Upper lobe of left lung (tissue), 6 donors: ENCODE measurements around the gene KRTAP17-1. TPM values are rescaled to one million over a fixed set of nuclear protein-coding genes. Genes with fewer than 3 reads are reported as not detected.
A peak's percentile ranks its signal among the peaks of the same experiment; 100 is the strongest.

Experiments used
- ATAC-seq, 2 donors: fragments of 200-7000 bp; cut with Tn5 transposase; one replicate each; pipeline ENCODE4 v1.9.1; 2022; ENCODE audit warnings: mild to moderate bottlenecking in 2 of 2, moderate library complexity in 2 of 2; ENCODE audit not compliant: low FRiP score in 2 of 2
- DNase-seq, 2 donors: peaks; one replicate each; pipeline ENCODE4 v3.0.0-alpha.2; 2019 to 2020
- H3K27ac ChIP-seq, 4 donors: fragments of 200-600 bp; sonication (generic); one replicate each; pipeline ENCODE4 v1.5.1; 2016 to 2019
- H3K27me3 ChIP-seq, 4 donors: fragments of 200-600 bp; sonication (generic); one replicate each; pipeline ENCODE4 v1.5.1; 2017 to 2019
- H3K36me3 ChIP-seq, 4 donors: fragments of 200-600 bp; sonication (generic); one replicate each; pipeline ENCODE4 v1.5.1; 2016 to 2019
- H3K4me1 ChIP-seq, 4 donors: fragments of 200-600 bp; sonication (generic); one replicate each; pipeline ENCODE4 v1.5.1; 2018 to 2019
- H3K4me3 ChIP-seq, 4 donors: fragments of 200-600 bp; sonication (generic); one replicate each; pipeline ENCODE4 v1.5.1; 2017 to 2019; ENCODE audit warnings: mild to moderate bottlenecking in 2 of 4, moderate library complexity in 1 of 4
- H3K9me3 ChIP-seq, 4 donors: fragments of 200-600 bp; sonication (generic); one replicate each; pipeline ENCODE4 v1.5.1; 2018 to 2019
- CTCF ChIP-seq, 6 experiments: fragments of 450-650 bp in 4 of 6; fragments of 200-600 bp in 2 of 6; sonication (generic) in 2 of 6; IDR thresholded peaks; one replicate each; pipeline ENCODE4 v1.5.1; 2016 to 2019; ENCODE audit warnings: antibody characterized with exemption in 6 of 6
- EP300 ChIP-seq, 4 donors: sonication (generic); formaldehyde crosslinking; IDR thresholded peaks; one replicate each; pipeline ENCODE4 v1.5.1; 2017; ENCODE audit warnings: antibody characterized with exemption in 4 of 4, control low read depth in 2 of 4
- POLR2A ChIP-seq, 4 donors: fragments of 450-650 bp; IDR thresholded peaks; one replicate each; pipeline ENCODE4 v1.5.1; 2016 to 2017; ENCODE audit warnings: antibody characterized with exemption in 4 of 4, mild to moderate bottlenecking in 2 of 4
- POLR2AphosphoS5 ChIP-seq, 2 donors: sonication (generic); formaldehyde crosslinking; IDR thresholded peaks; one replicate each; pipeline ENCODE4 v1.5.1; 2017; ENCODE audit warnings: antibody characterized with exemption in 2 of 2
- WGBS, 2 donors: methylation state at CpG; one replicate each; pipeline ENCODE4 v1.1.5; 2017 to 2018; 5-methylcytosine and 5-hydroxymethylcytosine counted together
- total RNA-seq, 6 donors: library from RNA; depleted of rRNA in 4 of 6; stranded (reverse); fragments of >200 nt in 4 of 6; gene quantifications; one replicate each; pipeline versions ENCODE4 v1.1.0 to v1.2.1, GENCODE V29; 2016 to 2021
- donor health status: DM: no; HTN: no; CAD: no; lungs with moderate emphysema.
- donor health status: DM: no; HTN: yes; CAD: no; lungs with severe emphysema.

Gene KRTAP17-1
- total RNA-seq, 6 donors from 2014 or later, result not detected

GRCh38 chr17:41315814-41316445, 420 bp upstream of the KRTAP17-1 start:
- Histone ChIP-seq H3K9me3 (peaks cover 0 to 8% (median 0%) of the 10 kb centered on the region in 4 donors), H3K4me1 (no peaks in the 10 kb centered on the region), H3K27ac (no peak overlapping the region), H3K4me3 (no peak overlapping the region), H3K27me3 (no peaks in the 10 kb centered on the region), H3K36me3 (no peaks in the 10 kb centered on the region)
- ATAC-seq, result no peak
- DNase-seq, result no peak
- 77 to 87% methylated on average over 17 of the region's 17 CpGs for WGBS, 2 donors
- no peak for TF ChIP-seq CTCF (IDR thresholded peaks at IDR 0.05)
- no peak for TF ChIP-seq POLR2A (IDR thresholded peaks at IDR 0.05)
- no peak for TF ChIP-seq POLR2AphosphoS5 (IDR thresholded peaks at IDR 0.05)
- no peak for TF ChIP-seq EP300 (IDR thresholded peaks at IDR 0.05)

- Histone ChIP-seq H3K27ac (no peak overlapping the region), H3K4me3 (no peak overlapping the region), H3K27me3 (no peaks in the 10 kb centered on the region), H3K4me1 (peaks cover 0 to 13% (median 2%) of the 10 kb centered on the region in 4 donors), H3K36me3 (no peaks in the 10 kb centered on the region), H3K9me3 (no peaks in the 10 kb centered on the region)
- no peak for ATAC-seq
- TF ChIP-seq POLR2A (IDR thresholded peaks at IDR 0.05) (no peak), CTCF (IDR thresholded peaks at IDR 0.05) (no peak), POLR2AphosphoS5 (IDR thresholded peaks at IDR 0.05) (no peak), EP300 (IDR thresholded peaks at IDR 0.05) (no peak)
- WGBS, 2 donors, result 44 to 64% methylated on average over 1 of the region's 1 CpG
- DNase-seq, result no peak
Measured at GRCh38 chr17:41311111-41311510, 4.4 kb downstream of the KRTAP17-1 start.

- ATAC-seq, result peak in 1 of 2 donors; percentile 32
Measured at GRCh38 chr17:41308918-41309359, 6.6 kb downstream of the KRTAP17-1 start, which contains the start of gene KRTAP16-1. Gene KRTAP16-1, minus strand, starts transcription at chr17:41309309. Its CDS starts 56 bp downstream, at chr17:41309253.

GRCh38 chr17:41308251-41308917, 7.1 kb downstream of the KRTAP17-1 start:
- DNase-seq, result peak in 1 of 2 donors; percentile 52
- TF ChIP-seq EP300 (IDR thresholded peaks at IDR 0.05) (no peak), POLR2A (IDR thresholded peaks at IDR 0.05) (no peak), POLR2AphosphoS5 (IDR thresholded peaks at IDR 0.05) (peak in 1 of 2 donors; percentile 11), CTCF (IDR thresholded peaks at IDR 0.05) (no peak)
- H3K4me3 ChIP-seq, result peak overlapping the region in 1 of 4 donors; percentile 4
- peaks cover 0 to 13% (median 2%) of the 10 kb centered on the region in 4 donors for H3K4me1 ChIP-seq
- 40 to 50% methylated on average over 3 to 10 of the region's 10 CpGs for WGBS, 2 donors
- no peaks in the 10 kb centered on the region for H3K36me3 ChIP-seq
- no peaks in the 10 kb centered on the region for H3K27me3 ChIP-seq
- no peaks in the 10 kb centered on the region for H3K9me3 ChIP-seq
- peak overlapping the region; percentile 26 to 53 (median 38) for H3K27ac ChIP-seq
- ATAC-seq, result peak; percentile 49 to 78

More at GRCh38 chr17:41308918-41309359, 6.6 kb downstream of the KRTAP17-1 start, which contains the start of gene KRTAP16-1:
- H3K27me3 ChIP-seq, result no peaks in the 10 kb centered on the region
- no peaks in the 10 kb centered on the region for H3K36me3 ChIP-seq
- peak within 1 kb of the TSS; percentile 26 to 53 (median 38) for H3K27ac ChIP-seq
- H3K4me3 ChIP-seq, result peak within 1 kb of the TSS in 1 of 4 donors; percentile 4
- WGBS, 2 donors, result 50 to 61% methylated on average over 4 to 7 of the region's 7 CpGs
- H3K9me3 ChIP-seq, result no peaks in the 10 kb centered on the region
- DNase-seq, result no peak
- H3K4me1 ChIP-seq, result peaks cover 0 to 13% (median 2%) of the 10 kb centered on the region in 4 donors
- TF ChIP-seq POLR2AphosphoS5 (IDR thresholded peaks at IDR 0.05) (no peak), EP300 (IDR thresholded peaks at IDR 0.05) (no peak), POLR2A (IDR thresholded peaks at IDR 0.05) (no peak), CTCF (IDR thresholded peaks at IDR 0.05) (no peak)
